Activated T-cell treated with anti-CD3 and anti-CD28 coated beads for 48 hours (primary cell): ENCODE results near the gene GPR142.

Experiments
- DNase-seq: peaks from one replicate; pipeline ENCODE4 v3.0.0-alpha.2; 2020; ENCODE audit warnings: low read depth

Gene GPR142

GRCh38 chr17:74369665-74370490 is 2.6 kb downstream of the GPR142 start:
- DNase-seq, result no peak

- no peak for DNase-seq
Observed at GRCh38 chr17:74371653-74372147, 4.4 kb downstream of the GPR142 start.

GRCh38 chr17:74372426-74372825 is 5.1 kb downstream of the GPR142 start:
- DNase-seq, result no peak

GRCh38 chr17:74373838-74374606 is 6.7 kb downstream of the GPR142 start:
- DNase-seq, result no peak

GRCh38 chr17:74374858-74375257 is 7.6 kb downstream of the GPR142 start:
- no peak for DNase-seq

- peak; percentile 90 for DNase-seq
Observed at GRCh38 chr17:74379495-74380085, 12.3 kb downstream of the GPR142 start.

GRCh38 chr17:74380086-74380958 is 13.0 kb downstream of the GPR142 start:
- no peak for DNase-seq

- no peak for DNase-seq
Observed at GRCh38 chr17:74380959-74381808, 13.9 kb downstream of the GPR142 start.

- DNase-seq, result no peak
Observed at GRCh38 chr17:74383141-74383540, 15.8 kb downstream of the GPR142 start.

GRCh38 chr17:74385201-74385600 is 17.9 kb downstream of the GPR142 start:
- DNase-seq, result no peak

- DNase-seq, result no peak
Observed at GRCh38 chr17:74386386-74386785, 19.1 kb downstream of the GPR142 start.

- no peak for DNase-seq
Observed at GRCh38 chr17:74387365-74388218, 20.3 kb downstream of the GPR142 start.

- DNase-seq, result no peak
Observed at GRCh38 chr17:74389084-74389753, 21.9 kb downstream of the GPR142 start.

GRCh38 chr17:74389937-74390679 is 22.8 kb downstream of the GPR142 start:
- no peak for DNase-seq

- DNase-seq, result no peak
Observed at GRCh38 chr17:74390680-74391653, 23.7 kb downstream of the GPR142 start.

- DNase-seq, result no peak
Observed at GRCh38 chr17:74391771-74392170, 24.5 kb downstream of the GPR142 start.

- DNase-seq, result no peak
Observed at GRCh38 chr17:74392848-74393247, 25.5 kb downstream of the GPR142 start.
